Smooth muscle cell (in vitro differentiated cells): ENCODE measurements around the gene FBXL22. TPM values are rescaled to one million over a fixed set of nuclear protein-coding genes. Genes with fewer than 3 reads are reported as not detected.

Experiments
- DNase-seq: peaks from one replicate; lab custom pipeline; 2025; ENCODE audit not compliant: unreplicated experiment; lab: John Stamatoyannopoulos, UW
- H2AFZ ChIP-seq: fragments of 200-600 bp; sonication (generic); 2 replicates; pipeline ENCODE4 v1.6.0; 2016; ENCODE audit warnings: antibody characterized with exemption, low read depth, mild to moderate bottlenecking
- H3F3A ChIP-seq: fragments of 200-600 bp; sonication (generic); 2 replicates; pipeline ENCODE4 v1.6.0; 2017; ENCODE audit warnings: antibody characterized with exemption, low read depth
- H3K27ac ChIP-seq: fragments of 200-600 bp; sonication (generic); 2 replicates; pipeline ENCODE4 v1.5.1; 2016; ENCODE audit warnings: low read depth, mild to moderate bottlenecking
- H3K27me3 ChIP-seq: fragments of 200-600 bp; sonication (generic); 2 replicates; pipeline ENCODE4 v1.6.1; 2016; ENCODE audit warnings: low read depth, mild to moderate bottlenecking
- H3K36me3 ChIP-seq: fragments of 200-600 bp; sonication (generic); 2 replicates; pipeline ENCODE4 v1.5.1; 2016; ENCODE audit warnings: low read depth
- H3K4me1 ChIP-seq: fragments of 200-600 bp; sonication (generic); 2 replicates; pipeline ENCODE4 v1.5.1; 2016; ENCODE audit warnings: low read depth
- H3K4me2 ChIP-seq: fragments of 200-600 bp; sonication (generic); 2 replicates; pipeline ENCODE4 v1.6.0; 2016; ENCODE audit warnings: mild to moderate bottlenecking
- H3K4me3 ChIP-seq: fragments of 200-600 bp; sonication (generic); 2 replicates; pipeline ENCODE4 v1.5.1; 2016; ENCODE audit warnings: mild to moderate bottlenecking
- H3K79me2 ChIP-seq: fragments of 200-600 bp; sonication (generic); 2 replicates; pipeline ENCODE4 v1.6.0; 2016; ENCODE audit warnings: low read depth, mild to moderate bottlenecking
- H3K9ac ChIP-seq: fragments of 200-600 bp; sonication (generic); 2 replicates; pipeline ENCODE4 v1.6.0; 2016; ENCODE audit warnings: low read depth
- H3K9me3 ChIP-seq: fragments of 200-600 bp; sonication (generic); replicated peaks from 2 replicates; pipeline ENCODE4 v1.5.1; 2016; ENCODE audit warnings: low read depth
- H4K20me1 ChIP-seq: fragments of 200-600 bp; sonication (generic); 2 replicates; pipeline ENCODE4 v1.6.0; 2016; ENCODE audit warnings: low read depth
- WGBS: methylation state at CpG from one replicate; pipeline ENCODE4 v1.1.7; 2016; ENCODE audit warnings: low lambda C conversion rate; 5-methylcytosine and 5-hydroxymethylcytosine counted together
- polyA plus RNA-seq: library from polyadenylated mRNA; unstranded; fragments of >200 nt; fragmentation: Nextera tagmentation; extraction: Ambion mirVana; gene quantifications from 2 replicates; pipeline ENCODE4 v1.2.1, GENCODE V29; 2016
- total RNA-seq: library from RNA; depleted of rRNA; stranded (reverse); fragments of >200 nt; gene quantifications from 2 replicates; pipeline ENCODE4 v1.2.3, GENCODE V29; 2014
- TF ChIP-seq, protein P1 (sequence below): fragments of 200-600 bp; sonication (generic); IDR thresholded peaks from 2 replicates; pipeline ENCODE4 v1.5.1; 2017; ENCODE audit warnings: borderline replicate concordance, mild to moderate bottlenecking, antibody characterized with exemption; ENCODE audit not compliant: insufficient read depth, poor library complexity, severe bottlenecking

The FBXL22 gene
- total and polyA plus RNA-seq, 2 experiments from 2014 or later: 0.35 TPM; not detected in 1

DNA sequence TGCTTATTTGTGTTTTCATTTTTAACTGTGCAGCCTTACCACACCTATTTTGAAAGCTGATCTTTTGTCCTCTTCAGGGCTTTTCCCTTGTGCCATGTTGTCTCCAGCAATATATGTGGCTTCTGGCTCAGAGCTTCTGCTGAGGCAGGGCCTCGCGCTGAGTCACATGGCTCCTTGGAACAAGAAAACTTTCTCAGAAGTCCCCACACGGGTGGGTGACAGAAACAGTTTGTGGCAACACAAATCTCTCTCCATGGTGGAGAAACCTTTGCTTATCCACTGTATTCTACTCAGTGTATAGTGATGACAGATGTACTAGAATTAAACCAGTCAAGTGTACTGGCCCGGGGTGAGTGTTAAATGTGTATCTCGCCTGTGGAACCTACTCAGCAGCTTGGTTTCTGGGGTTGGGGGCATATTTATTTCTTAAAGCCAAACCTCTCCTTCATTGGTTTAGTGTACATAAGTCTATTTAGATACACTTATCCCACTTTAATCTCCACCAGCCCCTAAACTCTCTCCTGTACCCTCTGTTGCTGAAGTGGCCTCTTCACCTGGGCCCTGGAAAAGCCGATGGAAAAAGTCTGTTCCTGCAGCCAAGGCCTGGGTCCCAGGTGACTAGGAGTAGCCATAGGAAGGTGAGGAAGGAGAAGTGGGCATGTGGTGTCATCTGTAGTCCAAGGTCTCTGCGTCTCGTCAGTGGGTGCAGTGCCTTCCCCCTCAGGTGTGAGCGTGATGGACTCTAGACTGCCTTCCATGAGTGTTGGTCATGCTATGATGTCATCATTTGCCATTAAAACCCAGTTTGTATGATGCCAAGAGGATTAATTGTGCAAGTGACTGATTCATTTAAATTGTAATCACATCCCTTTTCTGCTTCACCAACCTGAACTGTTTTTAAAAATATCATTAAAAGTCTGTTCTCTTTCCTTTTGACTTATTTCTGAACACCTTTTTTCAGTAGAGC lies 3.2 kb upstream of the FBXL22 start:
- no peaks in the 10 kb centered on the region for H3K27me3 ChIP-seq
- WGBS: 81% methylated on average over 9 of the region's 9 CpGs
- no peak overlapping the region for H2AFZ ChIP-seq
- H3K36me3 ChIP-seq: no peaks in the 10 kb centered on the region
- no peaks in the 10 kb centered on the region for H3F3A ChIP-seq
- H3K4me2 ChIP-seq: no peak overlapping the region
- H4K20me1 ChIP-seq: no peaks in the 10 kb centered on the region
- no peak overlapping the region for H3K9ac ChIP-seq
- no peaks in the 10 kb centered on the region for H3K9me3 ChIP-seq
- no peaks in the 10 kb centered on the region for H3K79me2 ChIP-seq
- TF ChIP-seq, protein P1, sequence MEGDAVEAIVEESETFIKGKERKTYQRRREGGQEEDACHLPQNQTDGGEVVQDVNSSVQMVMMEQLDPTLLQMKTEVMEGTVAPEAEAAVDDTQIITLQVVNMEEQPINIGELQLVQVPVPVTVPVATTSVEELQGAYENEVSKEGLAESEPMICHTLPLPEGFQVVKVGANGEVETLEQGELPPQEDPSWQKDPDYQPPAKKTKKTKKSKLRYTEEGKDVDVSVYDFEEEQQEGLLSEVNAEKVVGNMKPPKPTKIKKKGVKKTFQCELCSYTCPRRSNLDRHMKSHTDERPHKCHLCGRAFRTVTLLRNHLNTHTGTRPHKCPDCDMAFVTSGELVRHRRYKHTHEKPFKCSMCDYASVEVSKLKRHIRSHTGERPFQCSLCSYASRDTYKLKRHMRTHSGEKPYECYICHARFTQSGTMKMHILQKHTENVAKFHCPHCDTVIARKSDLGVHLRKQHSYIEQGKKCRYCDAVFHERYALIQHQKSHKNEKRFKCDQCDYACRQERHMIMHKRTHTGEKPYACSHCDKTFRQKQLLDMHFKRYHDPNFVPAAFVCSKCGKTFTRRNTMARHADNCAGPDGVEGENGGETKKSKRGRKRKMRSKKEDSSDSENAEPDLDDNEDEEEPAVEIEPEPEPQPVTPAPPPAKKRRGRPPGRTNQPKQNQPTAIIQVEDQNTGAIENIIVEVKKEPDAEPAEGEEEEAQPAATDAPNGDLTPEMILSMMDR: no peak
- H3K4me3 ChIP-seq: no peak overlapping the region
- no peak overlapping the region for H3K27ac ChIP-seq
- no peak for DNase-seq
- H3K4me1 ChIP-seq: peaks cover 7% of the 10 kb centered on the region

GRCh38 chr15:63595065-63595464 lies 2.1 kb upstream of the FBXL22 start:
- H3K36me3 ChIP-seq: no peaks in the 10 kb centered on the region
- H3K4me1 ChIP-seq: peaks cover 10% of the 10 kb centered on the region
- H3K27ac ChIP-seq: no peak overlapping the region
- no peak for DNase-seq
- TF ChIP-seq, protein P1: no peak
- H3K9ac ChIP-seq: no peak overlapping the region
- H3K4me3 ChIP-seq: no peak overlapping the region
- H3K9me3 ChIP-seq: no peaks in the 10 kb centered on the region
- no peak overlapping the region for H2AFZ ChIP-seq
- H3K79me2 ChIP-seq: no peaks in the 10 kb centered on the region
- H4K20me1 ChIP-seq: no peaks in the 10 kb centered on the region
- 83% methylated on average over 3 of the region's 3 CpGs for WGBS
- H3F3A ChIP-seq: no peaks in the 10 kb centered on the region
- H3K27me3 ChIP-seq: no peaks in the 10 kb centered on the region
- no peak overlapping the region for H3K4me2 ChIP-seq

GRCh38 chr15:63595688-63596087 lies 1.5 kb upstream of the FBXL22 start:
- H3F3A ChIP-seq: no peaks in the 10 kb centered on the region
- no peak overlapping the region for H3K9ac ChIP-seq
- no peaks in the 10 kb centered on the region for H3K27me3 ChIP-seq
- H3K9me3 ChIP-seq: no peaks in the 10 kb centered on the region
- H4K20me1 ChIP-seq: no peaks in the 10 kb centered on the region
- H3K4me2 ChIP-seq: no peak overlapping the region
- no peak overlapping the region for H2AFZ ChIP-seq
- no peaks in the 10 kb centered on the region for H3K36me3 ChIP-seq
- TF ChIP-seq, protein P1: no peak
- no peak overlapping the region for H3K27ac ChIP-seq
- H3K79me2 ChIP-seq: no peaks in the 10 kb centered on the region
- WGBS: 96% methylated on average over 1 of the region's 1 CpG
- H3K4me1 ChIP-seq: peaks cover 14% of the 10 kb centered on the region
- no peak overlapping the region for H3K4me3 ChIP-seq
- DNase-seq: no peak

DNA sequence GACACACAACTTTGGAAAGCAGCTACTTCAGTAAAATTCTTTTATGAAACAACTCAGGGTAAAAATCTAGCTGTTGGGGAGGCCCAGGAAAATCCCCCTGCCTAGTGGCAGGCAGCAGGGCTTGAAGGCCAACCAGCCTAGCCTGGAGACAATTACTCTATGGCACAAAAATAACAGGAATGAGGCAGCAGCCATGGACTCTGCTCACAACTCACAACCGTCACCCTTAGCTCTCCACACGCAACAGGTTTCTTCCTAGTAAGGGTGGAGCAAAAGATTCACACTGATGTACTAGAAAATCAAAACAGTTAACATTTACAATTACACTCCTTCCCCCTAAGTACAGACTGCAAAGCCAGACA lies 530 bp upstream of the FBXL22 start:
- no peak overlapping the region for H3K9ac ChIP-seq
- no peak overlapping the region for H3K27ac ChIP-seq
- WGBS: 58% methylated on average over 2 of the region's 2 CpGs
- H3K4me1 ChIP-seq: peaks cover 16% of the 10 kb centered on the region
- no peaks in the 10 kb centered on the region for H4K20me1 ChIP-seq
- H3K4me2 ChIP-seq: no peak overlapping the region
- TF ChIP-seq, protein P1: no peak
- no peaks in the 10 kb centered on the region for H3K27me3 ChIP-seq
- no peaks in the 10 kb centered on the region for H3K36me3 ChIP-seq
- H3K4me3 ChIP-seq: no peak overlapping the region
- no peak for DNase-seq
- no peak overlapping the region for H2AFZ ChIP-seq
- H3F3A ChIP-seq: peaks cover 1% of the 10 kb centered on the region
- no peaks in the 10 kb centered on the region for H3K79me2 ChIP-seq
- no peaks in the 10 kb centered on the region for H3K9me3 ChIP-seq
